AG04450 (cell line): ENCODE data around the gene TUBA1B. TPM values are rescaled to one million over a fixed set of nuclear protein-coding genes. Genes with fewer than 3 reads are reported as not detected.
A peak's percentile ranks its signal among the peaks of the same experiment; 100 is the strongest.
"Not testable (repeated sequence)": the region's sequence is repeated elsewhere in the genome, so short reads cannot be mapped to it uniquely, and the experiment has no call there.

Source experiments
- CTCF ChIA-PET: fragments of 300-600, 350-600 bp; formaldehyde crosslinking; extraction: SDS; loops from one replicate; lab custom pipeline; 2022; ENCODE audit warnings: antibody characterized with exemption, inconsistent platforms; lab: Charles Lee
- POLR2A ChIA-PET: fragments of 350-600 bp; formaldehyde crosslinking; extraction: SDS; loops from one replicate; lab custom pipeline; 2021; ENCODE audit warnings: antibody characterized with exemption, inconsistent platforms; lab: Yijun Ruan, JAX
- DNase-seq: peaks from one replicate; pipeline ENCODE4 v3.0.0-alpha.2; 2011; ENCODE audit warnings: low read depth, low spot score
- H3K27ac ChIP-seq: one replicate; pipeline ENCODE4 v1.5.1; 2012; ENCODE audit warnings: low read depth, low read length, control low read depth
- H3K27me3 ChIP-seq: one replicate; pipeline ENCODE4 v1.6.0; 2012; ENCODE audit warnings: low read length; ENCODE audit not compliant: control insufficient read depth, insufficient read depth
- H3K4me3 ChIP-seq: 2 replicates; pipeline ENCODE4 v1.5.1; 2011; ENCODE audit warnings: mild to moderate bottlenecking, low read depth, low read length, control low read depth
- H3K9me3 ChIP-seq: 2 replicates; pipeline ENCODE4 v1.5.1; 2012; ENCODE audit warnings: low read length; ENCODE audit not compliant: control insufficient read depth, insufficient read depth
- CTCF ChIP-seq: IDR thresholded peaks from 2 replicates; pipeline ENCODE4 v1.5.1; 2011; ENCODE audit warnings: low read depth, low read length, control low read depth, inconsistent platforms
- polyA minus RNA-seq: library from RNA; depleted of rRNA, polyadenylated mRNA; stranded (reverse); fragments of >200 nt; gene quantifications from 2 replicates; pipeline ENCODE4 v1.2.3, GENCODE V29; 2011; rRNA and poly(A)+ RNA removed
- polyA plus RNA-seq: library from polyadenylated mRNA; depleted of rRNA; stranded (reverse); fragments of >200 nt; gene quantifications from 2 replicates; pipeline ENCODE4 v1.2.3, GENCODE V29; 2011; rRNA removed

The TUBA1B gene
- polyA plus RNA-seq (2,720 and 2,965 TPM in 2 replicates), polyA minus RNA-seq (2,895 and 3,603 TPM in 2 replicates)

DNA sequence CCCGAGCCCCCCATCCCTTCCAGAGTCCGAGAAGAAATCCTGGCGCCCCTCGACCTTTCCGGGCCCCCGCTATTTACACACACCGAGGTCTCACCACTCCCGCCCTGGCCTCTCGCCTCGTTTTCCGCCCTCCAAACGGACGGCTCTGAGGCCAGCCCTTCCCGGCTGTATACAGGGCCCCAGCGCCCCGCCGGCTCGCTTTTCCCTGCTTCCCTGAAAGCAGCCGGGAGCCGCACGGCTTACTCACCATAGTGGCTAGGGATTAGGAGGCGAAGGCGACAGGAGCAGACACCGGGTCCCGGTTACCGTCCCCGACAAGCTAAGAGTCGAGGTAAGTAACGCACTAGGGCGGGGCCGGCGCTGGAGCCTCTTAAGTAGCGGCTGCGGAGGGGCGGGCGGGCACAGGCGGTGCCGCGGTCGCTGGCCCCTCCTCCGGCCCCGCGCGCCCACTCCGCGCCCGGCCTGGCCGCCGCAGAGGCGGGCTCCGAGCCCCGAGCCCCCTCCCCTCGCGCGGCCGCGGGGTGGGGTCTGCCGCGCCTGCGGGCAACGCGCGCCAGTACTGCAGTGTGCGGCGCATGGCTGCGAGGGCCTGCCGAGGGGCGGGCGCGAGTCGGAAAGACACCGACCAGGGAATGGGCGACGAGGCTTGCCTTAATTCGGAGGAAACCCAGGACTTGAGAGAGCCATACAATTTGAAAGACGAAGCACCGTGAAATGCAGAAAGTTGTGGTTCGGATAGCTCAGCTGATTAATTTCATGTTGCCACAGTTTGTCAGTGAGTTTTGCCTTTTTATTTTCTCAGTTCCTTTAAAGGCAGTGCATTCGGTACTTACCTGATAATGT, at the start of gene TUBA1B:
Gene TUBA1B (minus strand): TSS at position 345 of the 843 bp plus-strand sequence. CDS start 95 bp downstream, at position 250.
- ChIA-PET CTCF (interaction anchor here (0.5 to 4.5 kb wide), 21 partner anchors 11 to 1425 kb away, joined by 3 to 34 read pairs (median 5); partner anchors contain the start of gene LMBR1L), POLR2A (interaction anchor here (0.6 to 4.5 kb wide), 40 partner anchors 8 to 566 kb away, joined by 3 to 65 read pairs (median 6); partner anchors contain the start of genes FKBP11, LMBR1L, RHEBL1 and SPATS2)
- DNase-seq = peak; percentile 63

DNA sequence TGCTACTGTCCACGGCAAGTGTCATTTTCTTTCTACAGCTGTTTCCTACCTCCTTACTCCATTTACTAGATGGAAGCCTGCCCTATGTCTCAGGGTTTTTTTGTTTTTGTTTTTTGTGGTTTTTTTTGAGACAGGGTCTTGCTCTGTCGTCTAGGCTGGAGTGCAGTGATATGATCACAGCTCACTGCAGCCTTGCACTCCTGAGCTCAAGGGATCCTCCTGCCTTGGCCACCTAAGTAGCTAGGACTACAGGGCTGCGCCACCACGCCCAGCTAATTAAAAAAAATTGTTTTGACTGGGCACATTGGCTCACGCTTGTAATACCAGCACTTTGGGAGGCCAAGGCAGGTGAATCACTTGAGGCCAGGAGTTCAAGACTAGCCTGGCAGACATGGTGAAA, 43.0 kb upstream of the TUBA1B start:
- H3K4me3 ChIP-seq = no peak overlapping the region
- no peaks in the 10 kb centered on the region for H3K27me3 ChIP-seq
- H3K27ac ChIP-seq = no peak overlapping the region
- ChIA-PET CTCF (no interaction called here), POLR2A (interaction anchor here (0.6 to 2.9 kb wide), 3 partner anchors 43 to 59 kb away, joined by 3 to 13 read pairs (median 3); partner anchors contain the start of gene TUBA1B)
- 0 out of 2 replicates have a peak, but pooled peaks cover 2% of the 10 kb centered on the region for H3K9me3 ChIP-seq
- no peak for TF ChIP-seq CTCF
- no peak for DNase-seq

More for the DNA sequence above, at the start of gene TUBA1B:
- no peak for TF ChIP-seq CTCF
- no peaks in the 10 kb centered on the region for H3K27me3 ChIP-seq
- H3K27ac ChIP-seq = peak within 1 kb of the TSS; percentile 98
- H3K4me3 ChIP-seq = peak within 1 kb of the TSS; percentile 90
- H3K9me3 ChIP-seq = peaks cover 5% of the 10 kb centered on the region; the same call in 1 of the 2 replicates

DNA sequence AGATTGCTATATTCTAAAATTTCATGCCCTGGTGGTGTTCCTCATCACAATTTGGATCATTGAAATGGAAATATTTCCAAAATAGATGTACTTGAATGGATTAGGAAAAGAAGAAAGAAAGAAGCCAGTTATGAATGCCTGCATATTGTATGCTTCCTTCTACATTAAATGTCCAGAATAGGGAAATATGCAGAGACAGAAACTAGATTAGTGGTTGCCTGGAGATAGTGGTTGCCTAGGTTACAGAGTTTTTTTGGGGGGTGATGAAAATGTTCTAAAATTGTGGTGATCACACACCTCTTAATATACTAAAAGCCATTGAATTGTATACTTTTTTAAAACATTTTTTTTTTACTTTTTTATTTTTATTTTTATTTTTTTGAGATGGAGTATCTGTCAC, 39.7 kb upstream of the TUBA1B start:
- ChIA-PET CTCF (no interaction called here), POLR2A (no interaction called here)
- no peaks in the 10 kb centered on the region for H3K9me3 ChIP-seq
- no peak for DNase-seq
- no peaks in the 10 kb centered on the region for H3K27me3 ChIP-seq
- H3K27ac ChIP-seq = no peak overlapping the region
- H3K4me3 ChIP-seq = no peak overlapping the region
- TF ChIP-seq CTCF = no peak

- no peaks in the 10 kb centered on the region for H3K27me3 ChIP-seq
- no peak for DNase-seq
- no peaks in the 10 kb centered on the region for H3K9me3 ChIP-seq
- H3K27ac ChIP-seq = no peak overlapping the region
- POLR2A ChIA-PET = no interaction called here
- CTCF ChIA-PET = no interaction called here
- no peak overlapping the region for H3K4me3 ChIP-seq
- TF ChIP-seq CTCF = no peak
Measured at GRCh38 chr12:49165114-49165513, 33.9 kb upstream of the TUBA1B start.

- DNase-seq, CTCF ChIA-PET, H3K27ac ChIP-seq, H3K4me3 ChIP-seq, POLR2A ChIA-PET, H3K9me3 ChIP-seq, H3K27me3 ChIP-seq: not testable (repeated sequence)
Measured at GRCh38 chr12:49161901-49162300, 30.7 kb upstream of the TUBA1B start.
